ENCODE results near the gene VASP. TPM values are rescaled to one million over a fixed set of nuclear protein-coding genes. Genes with fewer than 3 reads are reported as not detected.

The VASP gene
- polyA plus RNA-seq, 2 of the 4 experiments (the other 2 are of a cell fraction), result 64.5 to 94.3 TPM

DNA sequence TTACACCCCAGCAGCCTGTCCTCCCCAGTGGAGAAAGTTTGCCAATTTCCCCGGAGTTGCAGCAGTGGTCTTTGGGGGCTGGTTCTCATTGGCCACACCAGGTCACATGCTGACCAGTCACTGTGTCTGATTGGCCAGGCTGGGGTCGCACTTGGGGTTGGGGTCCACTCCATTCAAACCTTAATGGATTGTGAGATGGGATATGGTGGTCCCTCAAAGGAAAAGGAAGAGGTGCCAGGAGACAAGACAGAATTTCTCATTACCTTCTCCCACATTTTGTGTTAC is 5.6 kb upstream of the VASP start:
- ATAC-seq (no peak), DNase-seq (ENCODE audit: low read depth in 1 of 2, low spot score in 1 of 2) (no peak), FAIRE-seq (no peak)
- CTCF ChIA-PET, result interaction anchor here (0.8 to 17.6 kb wide), 6 partner anchors 12 to 192 kb away, joined by 3 to 418 read pairs (median 4); partner anchors contain the start of gene ERCC1
- Histone ChIP-seq H3K4me2 (no peak overlapping the region), H3K4me3 (no peak overlapping the region), H3K9me3 (no peaks in the 10 kb centered on the region), H3K27ac (no peak overlapping the region), H3K4me1 (peaks cover 21% of the 10 kb centered on the region)
- POLR2A ChIA-PET, result no interaction called here
- 67% methylated on average over 2 of the region's 2 CpGs for WGBS (ENCODE audit: missing lambda C conversion rate)
- TF ChIP-seq, protein P1, sequence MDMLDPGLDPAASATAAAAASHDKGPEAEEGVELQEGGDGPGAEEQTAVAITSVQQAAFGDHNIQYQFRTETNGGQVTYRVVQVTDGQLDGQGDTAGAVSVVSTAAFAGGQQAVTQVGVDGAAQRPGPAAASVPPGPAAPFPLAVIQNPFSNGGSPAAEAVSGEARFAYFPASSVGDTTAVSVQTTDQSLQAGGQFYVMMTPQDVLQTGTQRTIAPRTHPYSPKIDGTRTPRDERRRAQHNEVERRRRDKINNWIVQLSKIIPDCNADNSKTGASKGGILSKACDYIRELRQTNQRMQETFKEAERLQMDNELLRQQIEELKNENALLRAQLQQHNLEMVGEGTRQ (IDR thresholded peaks at IDR 0.05), result peak; percentile 73
- TF ChIP-seq EP300 (IDR thresholded peaks at IDR 0.05), result no peak

DNA sequence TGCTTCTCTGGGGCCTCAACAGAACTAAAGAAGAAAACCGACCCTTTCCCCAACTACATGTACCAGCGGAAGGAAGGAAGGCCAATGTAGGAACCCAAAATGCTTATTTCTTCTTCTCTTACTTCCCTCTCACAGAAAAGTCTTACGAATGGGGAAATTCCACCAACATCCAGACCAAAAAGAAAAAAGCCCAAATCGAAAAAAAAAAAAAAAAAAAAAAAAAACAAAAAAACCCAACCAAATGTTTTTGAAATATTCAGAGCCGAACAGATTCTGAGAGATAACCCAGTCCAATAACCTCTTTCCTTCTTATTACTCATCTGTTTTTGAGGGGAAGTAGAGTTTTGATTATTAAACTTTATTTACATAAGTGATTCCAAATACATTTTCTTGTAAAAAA is 5.2 kb upstream of the VASP start:
- DNase-seq (ENCODE audit: low read depth in 1 of 2, low spot score in 1 of 2) (no peak), ATAC-seq (no peak), FAIRE-seq (no peak)
- Histone ChIP-seq H3K4me2 (no peak overlapping the region), H3K4me3 (no peak overlapping the region), H3K4me1 (peaks cover 21% of the 10 kb centered on the region), H3K9me3 (no peaks in the 10 kb centered on the region), H3K27ac (no peak overlapping the region)
- ChIA-PET POLR2A (no interaction called here), CTCF (interaction anchor here (1.0 to 1.1 kb wide), 2 partner anchors 16 to 62 kb away, joined by 5 read pairs; no protein-coding TSS in a partner anchor)
- TF ChIP-seq, protein P1 (IDR thresholded peaks at IDR 0.05), result no peak
- TF ChIP-seq BCL3 (IDR thresholded peaks at IDR 0.05) (no peak), HEYL (CRISPR knock-in tag; IDR thresholded peaks at IDR 0.05) (no peak), RFX5 (IDR thresholded peaks at IDR 0.05) (no peak), SREBF2 (IDR thresholded peaks at IDR 0.05) (no peak), EP300 (IDR thresholded peaks at IDR 0.05) (no peak), SMC3 (IDR thresholded peaks at IDR 0.05) (no peak), JUNB (IDR thresholded peaks at IDR 0.05) (no peak), E2F6 (IDR thresholded peaks at IDR 0.05; ENCODE audit: borderline replicate concordance, low read depth) (no peak), CEBPB (IDR thresholded peaks at IDR 0.05) (no peak), MAFK (IDR thresholded peaks at IDR 0.05; ENCODE audit: partially characterized antibody) (no peak), TFCP2L1 (CRISPR knock-in tag; IDR thresholded peaks at IDR 0.05) (no peak), MAZ (IDR thresholded peaks at IDR 0.05; ENCODE audit: borderline replicate concordance, low read depth, low read length) (no peak), NFE2L2 (conservative IDR thresholded peaks at IDR 0.05; ENCODE audit: low read length) (no peak), MYC (IDR thresholded peaks at IDR 0.05; ENCODE audit: borderline replicate concordance, low read length) (no peak), EHMT2 (IDR thresholded peaks at IDR 0.05; ENCODE audit: low read depth) (no peak), ESRRA (IDR thresholded peaks at IDR 0.05; ENCODE audit: borderline replicate concordance, low read length) (no peak), FOSL2 (IDR thresholded peaks at IDR 0.05) (no peak), FOSL2 (CRISPR knock-in tag; IDR thresholded peaks at IDR 0.05) (no peak)
- TF ChIP-seq, protein P2, sequence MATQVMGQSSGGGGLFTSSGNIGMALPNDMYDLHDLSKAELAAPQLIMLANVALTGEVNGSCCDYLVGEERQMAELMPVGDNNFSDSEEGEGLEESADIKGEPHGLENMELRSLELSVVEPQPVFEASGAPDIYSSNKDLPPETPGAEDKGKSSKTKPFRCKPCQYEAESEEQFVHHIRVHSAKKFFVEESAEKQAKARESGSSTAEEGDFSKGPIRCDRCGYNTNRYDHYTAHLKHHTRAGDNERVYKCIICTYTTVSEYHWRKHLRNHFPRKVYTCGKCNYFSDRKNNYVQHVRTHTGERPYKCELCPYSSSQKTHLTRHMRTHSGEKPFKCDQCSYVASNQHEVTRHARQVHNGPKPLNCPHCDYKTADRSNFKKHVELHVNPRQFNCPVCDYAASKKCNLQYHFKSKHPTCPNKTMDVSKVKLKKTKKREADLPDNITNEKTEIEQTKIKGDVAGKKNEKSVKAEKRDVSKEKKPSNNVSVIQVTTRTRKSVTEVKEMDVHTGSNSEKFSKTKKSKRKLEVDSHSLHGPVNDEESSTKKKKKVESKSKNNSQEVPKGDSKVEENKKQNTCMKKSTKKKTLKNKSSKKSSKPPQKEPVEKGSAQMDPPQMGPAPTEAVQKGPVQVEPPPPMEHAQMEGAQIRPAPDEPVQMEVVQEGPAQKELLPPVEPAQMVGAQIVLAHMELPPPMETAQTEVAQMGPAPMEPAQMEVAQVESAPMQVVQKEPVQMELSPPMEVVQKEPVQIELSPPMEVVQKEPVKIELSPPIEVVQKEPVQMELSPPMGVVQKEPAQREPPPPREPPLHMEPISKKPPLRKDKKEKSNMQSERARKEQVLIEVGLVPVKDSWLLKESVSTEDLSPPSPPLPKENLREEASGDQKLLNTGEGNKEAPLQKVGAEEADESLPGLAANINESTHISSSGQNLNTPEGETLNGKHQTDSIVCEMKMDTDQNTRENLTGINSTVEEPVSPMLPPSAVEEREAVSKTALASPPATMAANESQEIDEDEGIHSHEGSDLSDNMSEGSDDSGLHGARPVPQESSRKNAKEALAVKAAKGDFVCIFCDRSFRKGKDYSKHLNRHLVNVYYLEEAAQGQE (IDR thresholded peaks at IDR 0.05), result no peak
- 71% methylated on average over 5 of the region's 5 CpGs for WGBS (ENCODE audit: missing lambda C conversion rate)

All from A549 (cell line).